OCI-LY3 (cell line): Measurements from ENCODE around the gene ADPRM.

ENCODE experiments used
- CTCF ChIP-seq: fragments of 200-600, 300-600 bp; sonication (generic); IDR thresholded peaks from 2 replicates; pipeline ENCODE4 v1.5.1; 2014; ENCODE audit warnings: antibody characterized with exemption, low read length, low read depth
- EZH2phosphoT487 ChIP-seq: fragments of 200-600 bp; shearing (Covaris generic); IDR thresholded peaks from 2 replicates; pipeline ENCODE4 v1.6.1; 2018; ENCODE audit warnings: antibody characterized with exemption, mixed run types, low read depth

- no peak for TF ChIP-seq CTCF
- TF ChIP-seq EZH2phosphoT487, result no peak
These were observed 28.8 kb downstream of the ADPRM start for GRCh38 chr17:10726196-10726595.
